ENCODE data around the gene ZFYVE9. TPM values are rescaled to one million over a fixed set of nuclear protein-coding genes. Genes with fewer than 3 reads are reported as not detected.
A peak's percentile ranks its signal among the peaks of the same experiment; 100 is the strongest.

Gene ZFYVE9
- total and polyA plus RNA-seq, 2 of the 4 experiments (the other 2 are of a cell fraction): 8.3 to 28.7 TPM

- peaks cover 4% of the 10 kb centered on the region; the same call in 1 of the 2 replicates for H3K9me1 ChIP-seq (ENCODE audit: insufficient read depth, low read length)
- POLR2A ChIA-PET (ENCODE audit: unreplicated experiment): no interaction called here
- intact Hi-C loops (cut with micrococcal nuclease): loop anchor here (2.0 to 5.0 kb wide), 2 partner anchors 43 to 45 kb away; no protein-coding TSS in a partner anchor
Observed at GRCh38 chr1:52239708-52240001, 97.8 kb downstream of the ZFYVE9 start.

More at GRCh38 chr1:52239708-52240001, 97.8 kb downstream of the ZFYVE9 start:
- H4K5ac ChIP-seq (ENCODE audit: low read depth, low read length): no peak overlapping the region
- no peak overlapping the region for H2BK5ac ChIP-seq (ENCODE audit: low read depth, low read length, poor library complexity, severe bottlenecking)
- no peaks in the 10 kb centered on the region for H3K36me3 ChIP-seq (ENCODE audit: control insufficient read depth, insufficient read depth, low read length)
- H2AK5ac ChIP-seq (ENCODE audit: low read depth, low read length): no peak overlapping the region
- no peak overlapping the region for H2BK15ac ChIP-seq (ENCODE audit: low read depth, low read length)
- H2AFZ ChIP-seq (replicated peaks; ENCODE audit: low read length, poor library complexity): no peak overlapping the region
- DNase-seq (no peak), ATAC-seq (ENCODE audit: low read depth) (no peak)
- no peak overlapping the region; the same call in 1 of the 2 replicates for H3K23ac ChIP-seq (ENCODE audit: low read depth, low read length)
- H2BK20ac ChIP-seq (ENCODE audit: low read depth, low read length): no peak overlapping the region
- H3K27me3 ChIP-seq (ENCODE audit: control insufficient read depth, insufficient read depth, low read length): no peaks in the 10 kb centered on the region
- no peak overlapping the region for H4K91ac ChIP-seq (ENCODE audit: insufficient read depth, low read depth, low read length)
- H3K4me2 ChIP-seq (ENCODE audit: low read depth, low read length): no peak overlapping the region
- peaks cover 9% of the 10 kb centered on the region; the same call in 1 of the 2 replicates for H4K20me1 ChIP-seq (ENCODE audit: insufficient read depth, low read length)
- H3K4ac ChIP-seq (ENCODE audit: low read depth, low read length): no peak overlapping the region
- H3K9me3 ChIP-seq (ENCODE audit: control insufficient read depth, insufficient read depth, low read length): no peaks in the 10 kb centered on the region
- CTCF ChIA-PET: no interaction called here
- no peak overlapping the region for H3K9ac ChIP-seq (ENCODE audit: low read depth, low read length)
- dilution Hi-C loops (cut with HindIII; ENCODE audit: low sequenced_read_pairs, unreplicated experiment): no loop called here
- no peak overlapping the region for H3K18ac ChIP-seq (ENCODE audit: low read depth, low read length)
- H3K14ac ChIP-seq (replicated peaks; ENCODE audit: low read depth, low read length): no peak overlapping the region
- H4K8ac ChIP-seq (ENCODE audit: low read depth in 2 of 2, low read length in 2 of 2): no peak overlapping the region
- peak; percentile 77 for TF ChIP-seq MAFK (IDR thresholded peaks at IDR 0.05; ENCODE audit: low read depth, low read length)
- no peak for TF ChIP-seq MXI1 (IDR thresholded peaks at IDR 0.05; ENCODE audit: borderline replicate concordance, low read depth, low read length)
- no peak overlapping the region for H2BK120ac ChIP-seq (ENCODE audit: low read depth, low read length)
- peaks cover 12% of the 10 kb centered on the region for H3K4me1 ChIP-seq (ENCODE audit: control insufficient read depth, insufficient read depth, low read length)
- no peak overlapping the region for H3K27ac ChIP-seq (ENCODE audit: insufficient read depth, low read length)
- in situ Hi-C loops (cut with MboI; ENCODE audit: low sequenced_read_pairs): no loop called here
- no CpG with 5 or more reads among the region's 1 CpG for WGBS, 2 experiments (ENCODE audit: extremely low coverage in 2 of 2, insufficient read length in 1 of 2)
- H2AK9ac ChIP-seq (replicated peaks; ENCODE audit: low read depth, low read length, poor library complexity): no peak overlapping the region
- peaks cover 13 to 15% of the 10 kb centered on the region in 2 experiments for H3K79me1 ChIP-seq (ENCODE audit: low read depth in 1 of 2, low read length in 2 of 2)
- no peak overlapping the region for H3K56ac ChIP-seq (ENCODE audit: extremely low read depth, insufficient read depth, low read length)
- no peak overlapping the region for H3K4me3 ChIP-seq (ENCODE audit: insufficient read depth, low read depth, low read length)
- BruUV-seq (replicated peaks): no TSS peak

Measured in IMR-90 (cell line).